Vagina (tissue), 2 donors: ENCODE data around the gene HNRNPM. TPM values are rescaled to one million over a fixed set of nuclear protein-coding genes. Genes with fewer than 3 reads are reported as not detected.

Experiments used
- DNase-seq, 2 donors: peaks; one replicate each; pipeline ENCODE4 v3.0.0-alpha.2; 2017; ENCODE audit errors: extremely low spot score in 2 of 2
- H3K27ac ChIP-seq: fragments of 200-600 bp; sonication (generic); one replicate; pipeline ENCODE4 v1.5.1; 2019
- H3K27me3 ChIP-seq: fragments of 200-600 bp; sonication (generic); one replicate; pipeline ENCODE4 v1.5.1; 2019
- H3K36me3 ChIP-seq, 2 donors: fragments of 200-600 bp; sonication (generic); one replicate each; pipeline ENCODE4 v1.5.1; 2017 to 2019
- H3K4me1 ChIP-seq: fragments of 200-600 bp; sonication (generic); one replicate; pipeline ENCODE4 v1.5.1; 2019
- H3K4me3 ChIP-seq, 2 donors: fragments of 200-600 bp; sonication (generic); 1 replicate in 1 of 2; 2 replicates in 1 of 2; pipeline ENCODE4 v1.5.1; 2016 to 2019
- H3K9me3 ChIP-seq: fragments of 200-600 bp; sonication (generic); one replicate; pipeline ENCODE4 v1.5.1; 2019
- POLR2A ChIP-seq, 2 donors: fragments of 450-650 bp; IDR thresholded peaks; one replicate each; pipeline ENCODE4 v1.6.1; 2017; ENCODE audit warnings: antibody characterized with exemption in 2 of 2, mild to moderate bottlenecking in 2 of 2, moderate library complexity in 2 of 2
- POLR2AphosphoS5 ChIP-seq, 2 donors: sonication (generic); formaldehyde crosslinking; IDR thresholded peaks; one replicate each; pipeline ENCODE4 v1.9.0; 2017; ENCODE audit warnings: antibody characterized with exemption in 2 of 2, mild to moderate bottlenecking in 2 of 2, low read depth in 1 of 2; ENCODE audit not compliant: insufficient read depth in 1 of 2
- intact Hi-C: fragments of 100-400 bp; cut with DNase I; formaldehyde crosslinking; loops from one replicate; pipeline ENCODE4 v1.15.1; 2023
- total RNA-seq: library from RNA; depleted of rRNA; stranded (reverse); fragments of >200 nt; gene quantifications from one replicate; pipeline ENCODE4 v1.2.3, GENCODE V29; 2016
- TF ChIP-seq, protein P1 (sequence below), 3 experiments: fragments of 450-650 bp in 2 of 3; fragments of 200-600 bp in 1 of 3; sonication (generic) in 1 of 3; IDR thresholded peaks; one replicate each; pipeline ENCODE4 v1.5.1; 2017 to 2019; ENCODE audit warnings: antibody characterized with exemption in 3 of 3, mild to moderate bottlenecking in 2 of 3, moderate library complexity in 2 of 3

The HNRNPM gene
- total RNA-seq, 1 donor from 2014 or later: 140 TPM

DNA sequence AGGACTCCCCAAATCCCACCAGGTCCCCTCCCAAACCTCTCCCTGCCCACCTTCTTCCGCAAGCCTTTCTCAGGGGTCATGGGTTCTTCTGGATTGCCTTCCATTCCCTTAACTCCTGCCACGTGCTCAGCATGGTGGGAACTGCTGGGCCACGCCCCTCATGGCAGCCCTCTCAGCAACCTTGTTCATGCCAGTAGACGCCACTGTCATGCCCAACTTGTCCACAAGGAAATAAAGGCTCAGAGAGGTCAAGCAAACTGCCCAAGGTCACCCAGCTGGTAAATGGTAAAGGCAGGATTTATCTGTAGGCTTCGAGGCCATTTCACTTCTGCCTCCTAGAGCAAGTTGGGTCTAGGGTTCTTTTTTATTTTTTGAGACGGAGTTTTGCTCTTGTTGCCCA, 46.8 kb downstream of the HNRNPM start:
- Histone ChIP-seq H3K36me3 (peaks cover 0 to 28% of the 10 kb centered on the region in 2 donors), H3K27ac (no peak overlapping the region), H3K4me1 (peaks cover 25% of the 10 kb centered on the region)

DNA sequence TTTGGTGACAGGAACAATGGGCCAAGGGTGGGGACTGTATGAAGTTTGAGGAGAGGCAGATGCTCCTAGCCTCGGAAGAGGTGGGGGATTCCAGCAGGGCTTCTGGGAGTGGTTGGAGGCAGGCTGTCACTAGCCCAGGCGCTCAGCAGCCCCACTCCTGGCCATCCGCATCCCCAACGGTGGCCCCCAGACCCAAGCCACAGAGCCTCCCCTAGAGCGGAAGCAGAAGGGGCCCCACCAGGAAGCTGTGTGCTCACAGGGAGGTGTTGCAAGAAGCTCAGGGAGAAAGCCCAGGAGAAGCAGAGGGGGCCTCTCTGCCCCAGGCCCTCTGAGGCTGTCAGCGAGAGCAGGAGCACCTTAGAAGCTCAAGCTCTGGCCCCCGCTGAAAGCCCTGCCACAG, 49.4 kb downstream of the HNRNPM start:
- Histone ChIP-seq H3K4me1 (peaks cover 19% of the 10 kb centered on the region), H3K9me3 (no peaks in the 10 kb centered on the region), H3K27me3 (no peaks in the 10 kb centered on the region), H3K36me3 (peaks cover 0 to 2% of the 10 kb centered on the region in 2 donors), H3K27ac (no peak overlapping the region), H3K4me3 (no peak overlapping the region)
- DNase-seq: no peak
- intact Hi-C loops: no loop called here
- TF ChIP-seq POLR2AphosphoS5 (IDR thresholded peaks at IDR 0.05; ENCODE audit: insufficient read depth in 1 of 2, low read depth in 1 of 2): no peak

More for the DNA sequence above, 46.8 kb downstream of the HNRNPM start:
- H3K9me3 ChIP-seq: no peaks in the 10 kb centered on the region
- H3K27me3 ChIP-seq: no peaks in the 10 kb centered on the region
- no peak for DNase-seq
- intact Hi-C loops: no loop called here
- H3K4me3 ChIP-seq: no peak overlapping the region
- TF ChIP-seq POLR2A (IDR thresholded peaks at IDR 0.05): no peak
- TF ChIP-seq POLR2AphosphoS5 (IDR thresholded peaks at IDR 0.05; ENCODE audit: insufficient read depth in 1 of 2, low read depth in 1 of 2): no peak
- TF ChIP-seq, protein P1, sequence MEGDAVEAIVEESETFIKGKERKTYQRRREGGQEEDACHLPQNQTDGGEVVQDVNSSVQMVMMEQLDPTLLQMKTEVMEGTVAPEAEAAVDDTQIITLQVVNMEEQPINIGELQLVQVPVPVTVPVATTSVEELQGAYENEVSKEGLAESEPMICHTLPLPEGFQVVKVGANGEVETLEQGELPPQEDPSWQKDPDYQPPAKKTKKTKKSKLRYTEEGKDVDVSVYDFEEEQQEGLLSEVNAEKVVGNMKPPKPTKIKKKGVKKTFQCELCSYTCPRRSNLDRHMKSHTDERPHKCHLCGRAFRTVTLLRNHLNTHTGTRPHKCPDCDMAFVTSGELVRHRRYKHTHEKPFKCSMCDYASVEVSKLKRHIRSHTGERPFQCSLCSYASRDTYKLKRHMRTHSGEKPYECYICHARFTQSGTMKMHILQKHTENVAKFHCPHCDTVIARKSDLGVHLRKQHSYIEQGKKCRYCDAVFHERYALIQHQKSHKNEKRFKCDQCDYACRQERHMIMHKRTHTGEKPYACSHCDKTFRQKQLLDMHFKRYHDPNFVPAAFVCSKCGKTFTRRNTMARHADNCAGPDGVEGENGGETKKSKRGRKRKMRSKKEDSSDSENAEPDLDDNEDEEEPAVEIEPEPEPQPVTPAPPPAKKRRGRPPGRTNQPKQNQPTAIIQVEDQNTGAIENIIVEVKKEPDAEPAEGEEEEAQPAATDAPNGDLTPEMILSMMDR (IDR thresholded peaks at IDR 0.05): no peak

DNA sequence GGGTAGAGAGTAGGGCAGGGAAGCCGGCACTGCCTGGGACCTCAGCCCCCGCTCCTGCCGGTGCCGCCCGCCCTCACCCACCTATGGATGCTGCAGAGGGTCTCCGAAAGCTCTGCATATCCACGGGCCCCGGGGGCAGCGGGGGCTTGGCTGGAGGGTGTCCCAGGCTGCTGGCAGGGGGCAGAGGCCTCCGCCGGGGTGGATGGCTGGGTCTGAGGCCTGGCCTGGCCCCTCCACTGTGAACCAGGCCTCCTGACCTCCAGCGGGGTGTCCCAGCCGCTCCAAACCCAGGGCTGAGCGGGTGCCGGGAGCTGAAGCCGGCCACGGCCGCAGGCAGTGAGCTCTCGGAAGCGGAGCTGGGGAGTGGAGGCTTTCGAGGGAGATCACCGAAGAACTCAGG, 53.5 kb downstream of the HNRNPM start:
- H3K36me3 ChIP-seq: no peaks in the 10 kb centered on the region
- H3K4me3 ChIP-seq: no peak overlapping the region
- TF ChIP-seq, protein P1 (IDR thresholded peaks at IDR 0.05): no peak
- TF ChIP-seq POLR2AphosphoS5 (IDR thresholded peaks at IDR 0.05; ENCODE audit: insufficient read depth in 1 of 2, low read depth in 1 of 2): no peak
- TF ChIP-seq POLR2A (IDR thresholded peaks at IDR 0.05): no peak
- no peaks in the 10 kb centered on the region for H3K27me3 ChIP-seq
- H3K4me1 ChIP-seq: peaks cover 8% of the 10 kb centered on the region
- H3K9me3 ChIP-seq: no peaks in the 10 kb centered on the region
- H3K27ac ChIP-seq: no peak overlapping the region
- no peak for DNase-seq
- intact Hi-C loops: no loop called here

DNA sequence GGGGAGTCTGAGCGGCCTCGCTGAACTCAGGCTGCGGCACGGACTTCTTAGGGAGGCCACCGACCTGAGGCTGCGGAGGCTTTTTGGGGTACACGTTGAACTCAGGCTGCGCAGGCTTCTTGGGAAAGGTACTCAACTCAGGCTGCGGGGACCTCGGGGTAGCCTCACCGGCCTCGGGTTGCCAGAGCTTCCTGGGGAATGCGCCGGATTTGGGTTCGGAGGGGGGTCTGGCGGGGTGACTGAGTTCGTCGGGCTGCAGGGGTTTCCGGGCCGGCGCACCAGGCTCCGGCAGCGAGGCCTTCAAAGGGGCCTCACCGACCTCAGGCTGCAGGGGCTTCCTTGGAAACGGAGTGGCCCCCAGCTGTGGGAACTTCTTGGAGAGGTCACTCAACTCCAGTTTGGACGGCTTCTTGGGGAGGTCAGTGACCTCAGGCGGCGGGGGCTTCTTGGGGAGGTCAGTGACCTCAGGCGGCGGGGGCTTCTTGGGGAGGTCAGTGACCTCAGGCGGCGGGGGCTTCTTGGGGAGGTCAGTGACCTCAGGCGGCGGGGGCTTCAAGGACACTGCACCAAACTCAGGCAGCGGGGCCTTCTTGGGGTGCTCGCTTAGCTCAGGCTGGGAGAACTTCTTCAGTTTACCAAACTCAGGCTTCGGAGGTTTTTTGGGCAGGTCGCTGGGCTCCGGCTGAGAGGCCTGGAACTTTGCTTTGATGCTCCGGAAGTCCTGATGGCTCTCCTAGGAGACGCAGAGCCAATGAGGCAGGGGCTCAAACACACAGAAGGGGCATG, 54.5 kb downstream of the HNRNPM start:
- Histone ChIP-seq H3K27me3 (no peaks in the 10 kb centered on the region), H3K9me3 (no peaks in the 10 kb centered on the region), H3K4me3 (no peak overlapping the region), H3K4me1 (peaks cover 5% of the 10 kb centered on the region), H3K27ac (no peak overlapping the region), H3K36me3 (no peaks in the 10 kb centered on the region)
- intact Hi-C loops: no loop called here
- TF ChIP-seq, protein P1 (IDR thresholded peaks at IDR 0.05): no peak
- no peak for TF ChIP-seq POLR2AphosphoS5 (IDR thresholded peaks at IDR 0.05; ENCODE audit: insufficient read depth in 1 of 2, low read depth in 1 of 2)
- TF ChIP-seq POLR2A (IDR thresholded peaks at IDR 0.05): no peak
- DNase-seq: no peak

DNA sequence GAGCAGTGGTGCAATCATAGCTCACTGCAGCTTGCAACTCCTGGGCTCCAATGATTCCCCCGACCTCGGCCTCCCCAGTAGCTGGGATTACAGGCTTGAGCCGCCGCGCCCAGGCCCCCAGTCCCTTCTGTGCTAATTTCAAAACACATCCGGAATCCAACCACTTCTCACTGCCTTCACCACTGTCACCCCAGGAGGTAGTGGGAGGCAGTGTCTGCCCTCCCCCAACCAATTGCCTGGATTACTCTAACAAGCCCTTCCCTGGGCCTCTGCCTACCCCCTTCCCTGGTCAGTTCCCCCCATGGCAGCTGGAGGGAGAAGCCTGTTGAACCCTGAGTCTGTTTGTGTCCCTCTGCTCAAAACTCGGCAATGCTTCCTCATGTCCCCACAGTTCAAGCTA, 55.4 kb downstream of the HNRNPM start:
- Histone ChIP-seq H3K4me3 (no peak overlapping the region), H3K9me3 (no peaks in the 10 kb centered on the region), H3K36me3 (no peaks in the 10 kb centered on the region), H3K27me3 (no peaks in the 10 kb centered on the region), H3K4me1 (peaks cover under 1% of the 10 kb centered on the region), H3K27ac (no peak overlapping the region)
- DNase-seq: no peak
- intact Hi-C loops: loop anchor here (10.0 kb wide), 1 partner anchor 145 kb away; no protein-coding TSS in a partner anchor
- TF ChIP-seq POLR2A (IDR thresholded peaks at IDR 0.05) (no peak), POLR2AphosphoS5 (IDR thresholded peaks at IDR 0.05; ENCODE audit: insufficient read depth in 1 of 2, low read depth in 1 of 2) (no peak)
- TF ChIP-seq, protein P1 (IDR thresholded peaks at IDR 0.05): no peak
